NCI-H2081 (cell line): ENCODE data around the gene SND1.

Source experiments
- DNase-seq, 2 experiments: peaks; one replicate each; lab custom pipeline; 2025; lab: John Stamatoyannopoulos, UW

The SND1 gene

GRCh38 chr7:128115821-128116723, 464.1 kb downstream of the SND1 start:
- no peak for DNase-seq

GRCh38 chr7:128116740-128117139, 464.7 kb downstream of the SND1 start:
- DNase-seq, result no peak

GRCh38 chr7:128117691-128118090, 465.7 kb downstream of the SND1 start:
- no peak for DNase-seq

DNA sequence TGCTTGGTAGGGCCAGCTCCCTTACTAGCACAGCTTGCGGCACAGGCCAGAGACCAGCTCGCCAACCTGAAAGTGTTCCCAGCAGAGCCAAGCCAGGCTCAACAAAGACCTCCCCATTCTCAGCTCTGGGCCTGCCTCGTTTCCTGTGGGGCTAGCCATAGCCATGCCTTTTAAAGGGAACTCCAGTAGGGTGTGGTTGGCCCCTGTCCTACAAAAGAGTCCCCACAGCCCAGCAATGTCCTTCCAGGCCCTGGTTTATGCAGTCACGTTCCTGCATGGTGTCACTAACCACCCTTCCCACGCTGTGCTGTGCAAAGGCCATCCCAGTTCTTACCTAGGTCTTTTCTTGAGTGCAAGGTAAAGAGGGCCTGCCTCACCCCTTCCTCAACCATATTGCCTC, 467.0 kb downstream of the SND1 start:
- DNase-seq, result no peak

DNA sequence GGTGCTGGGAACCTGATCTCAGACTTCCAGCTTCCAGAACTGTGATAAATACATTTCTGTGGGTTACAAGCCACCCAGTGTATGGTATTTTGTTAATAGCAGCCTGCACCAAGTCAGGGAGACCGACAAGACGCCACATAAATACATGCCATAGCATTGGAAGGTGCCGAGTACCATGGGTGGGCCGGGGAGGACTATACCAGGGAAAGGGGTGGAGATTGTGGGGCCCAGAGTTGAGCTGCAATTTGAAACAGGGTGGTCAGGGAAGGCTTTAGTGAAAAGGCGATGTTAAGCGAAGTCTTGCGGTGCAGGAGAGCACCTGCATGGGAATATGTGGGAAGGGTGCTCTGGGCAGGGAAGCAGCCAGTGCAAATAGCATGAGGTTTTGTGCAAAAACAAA, 468.1 kb downstream of the SND1 start:
- no peak for DNase-seq

DNA sequence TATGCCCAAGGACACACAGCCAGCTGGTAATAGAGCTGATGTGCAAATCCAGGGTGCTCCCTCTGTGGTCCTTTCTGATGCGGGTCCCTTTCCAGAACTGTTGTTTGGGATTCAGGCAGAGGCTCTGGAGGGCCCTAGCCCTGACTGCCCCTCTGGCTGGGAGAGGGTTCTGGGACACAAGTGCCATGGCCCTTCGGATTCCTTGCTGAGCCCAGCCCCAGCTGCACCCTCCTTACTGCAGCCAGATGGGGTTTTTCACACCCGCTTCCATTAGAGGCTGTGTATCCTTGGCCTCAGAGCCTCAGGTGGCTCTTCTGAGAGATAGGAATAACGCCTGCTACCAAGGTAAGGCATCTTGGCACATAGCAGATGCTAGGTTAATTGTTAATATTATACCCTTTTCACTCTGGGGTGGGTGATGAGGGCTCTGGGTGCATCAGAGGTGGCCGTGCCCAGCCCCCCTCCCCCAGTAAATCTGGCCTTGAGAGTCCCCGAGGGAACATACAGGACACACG, 469.0 kb downstream of the SND1 start:
- no peak for DNase-seq

DNA sequence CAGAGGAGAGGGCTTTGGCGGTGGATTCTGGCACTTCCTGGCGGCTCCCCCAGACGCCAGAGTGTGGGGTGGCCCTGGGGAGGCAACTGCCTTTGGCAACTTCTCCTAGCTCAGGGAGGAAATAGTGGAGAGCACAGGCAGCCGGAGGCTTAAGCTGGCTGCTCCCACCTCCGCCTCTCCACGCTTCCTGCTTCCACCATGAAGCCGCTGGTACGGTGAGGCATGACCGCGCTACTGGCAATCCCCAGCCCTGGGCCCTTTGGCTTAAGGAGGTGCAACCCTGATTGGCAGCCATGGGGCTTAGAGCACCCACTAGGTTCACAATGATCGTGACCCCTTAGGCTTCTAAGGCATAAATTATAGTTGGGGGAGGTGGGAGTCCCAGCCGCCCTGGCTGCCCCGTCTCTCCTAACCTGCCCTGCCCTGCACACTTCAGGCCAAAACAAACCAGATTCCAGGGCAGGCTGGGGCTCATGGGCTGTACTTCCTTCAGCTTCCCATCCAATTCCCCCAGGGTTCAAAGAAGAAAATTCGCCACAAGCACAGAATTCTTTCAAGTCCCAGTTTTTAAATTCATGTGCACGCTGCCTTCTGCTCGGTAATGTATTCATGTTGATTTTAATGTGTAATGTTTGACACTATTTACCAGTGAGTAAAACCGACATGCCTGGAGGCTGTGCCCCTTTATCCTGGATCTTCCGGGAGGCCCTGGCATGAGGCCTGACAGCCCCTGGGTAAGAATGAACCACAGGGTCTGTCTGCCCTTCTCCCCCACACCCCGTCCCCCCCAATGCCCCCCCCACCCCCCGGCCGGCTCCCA, 469.9 kb downstream of the SND1 start:
- no peak for DNase-seq

DNA sequence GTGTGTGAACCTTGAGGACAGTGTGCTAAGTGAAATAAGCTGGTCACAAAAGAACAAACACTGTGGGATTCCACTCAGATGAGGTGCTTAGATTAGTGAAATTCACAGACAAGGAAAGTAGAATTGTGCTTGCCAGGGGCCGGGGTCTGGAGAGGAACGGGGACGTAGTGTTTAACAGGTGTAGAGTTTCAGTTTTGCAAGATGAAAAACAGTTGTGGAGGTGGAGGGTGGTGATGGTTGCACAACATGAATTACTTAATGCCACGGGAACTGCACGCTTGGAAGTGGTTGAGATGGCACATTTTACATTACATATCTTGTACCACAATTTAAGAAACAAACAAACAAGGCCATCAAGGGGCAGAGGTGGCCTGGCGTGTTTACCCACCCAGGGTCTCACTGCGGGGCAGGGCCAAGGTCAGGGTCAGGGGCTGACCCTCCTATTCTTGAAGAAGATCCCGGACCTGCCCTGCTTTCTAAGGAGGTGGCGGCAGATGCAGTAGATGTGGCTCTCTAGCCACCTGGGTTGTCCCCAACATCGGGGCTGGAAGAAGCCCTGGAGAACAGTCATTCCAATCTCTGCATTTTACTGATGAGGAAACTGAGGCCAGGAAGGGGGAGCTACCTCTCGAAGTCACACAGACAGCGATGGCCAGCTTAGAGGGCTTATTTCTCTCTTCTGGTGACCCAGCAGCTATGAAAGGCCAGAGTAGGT, 470.7 kb downstream of the SND1 start:
- DNase-seq, result no peak

GRCh38 chr7:128123291-128124037, 471.5 kb downstream of the SND1 start:
- no peak for DNase-seq

- no peak for DNase-seq
Observed at GRCh38 chr7:128124786-128125185, 472.8 kb downstream of the SND1 start.

- DNase-seq, result no peak
Observed at GRCh38 chr7:128125816-128126215, 473.8 kb downstream of the SND1 start.

GRCh38 chr7:128128401-128128800, 476.4 kb downstream of the SND1 start:
- no peak for DNase-seq

- DNase-seq, result no peak
Observed at GRCh38 chr7:128129224-128129864, 477.4 kb downstream of the SND1 start.

DNA sequence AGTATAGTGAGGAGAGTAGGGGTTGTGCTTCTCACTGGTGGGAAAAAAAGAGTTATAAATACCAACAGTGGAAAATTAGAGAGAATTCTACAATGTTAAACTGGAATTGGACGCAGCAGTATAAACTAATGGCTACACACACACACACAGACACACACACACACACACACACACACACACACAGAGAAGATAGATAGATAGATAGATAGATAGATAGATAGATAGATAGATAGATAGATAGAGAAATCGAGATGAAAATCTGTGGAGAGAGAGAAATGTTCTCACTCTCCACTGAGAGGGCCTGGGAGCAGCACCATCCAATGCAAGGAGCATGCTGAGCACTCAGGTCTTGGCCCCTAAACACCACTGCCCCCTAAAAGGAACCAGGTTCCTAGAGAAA, 479.1 kb downstream of the SND1 start:
- no peak for DNase-seq

DNA sequence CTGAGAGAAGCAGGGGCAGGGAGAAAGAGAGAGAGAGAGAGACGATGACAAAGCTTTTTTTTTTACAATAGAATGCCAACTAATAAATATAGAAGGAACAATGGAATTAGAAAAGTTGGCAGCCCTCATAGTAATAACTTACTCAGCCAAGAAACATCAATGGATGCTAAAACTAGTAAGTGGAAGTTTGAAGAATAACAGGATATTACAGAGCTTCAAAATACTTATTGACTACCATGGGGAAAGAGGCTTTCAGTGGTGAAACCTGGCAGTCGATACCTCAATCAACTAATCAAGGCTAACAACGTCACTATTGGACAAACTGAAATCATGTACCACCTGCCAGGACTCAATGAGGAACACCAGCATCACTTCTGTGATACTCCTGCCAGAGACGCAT, 479.7 kb downstream of the SND1 start:
- no peak for DNase-seq

DNA sequence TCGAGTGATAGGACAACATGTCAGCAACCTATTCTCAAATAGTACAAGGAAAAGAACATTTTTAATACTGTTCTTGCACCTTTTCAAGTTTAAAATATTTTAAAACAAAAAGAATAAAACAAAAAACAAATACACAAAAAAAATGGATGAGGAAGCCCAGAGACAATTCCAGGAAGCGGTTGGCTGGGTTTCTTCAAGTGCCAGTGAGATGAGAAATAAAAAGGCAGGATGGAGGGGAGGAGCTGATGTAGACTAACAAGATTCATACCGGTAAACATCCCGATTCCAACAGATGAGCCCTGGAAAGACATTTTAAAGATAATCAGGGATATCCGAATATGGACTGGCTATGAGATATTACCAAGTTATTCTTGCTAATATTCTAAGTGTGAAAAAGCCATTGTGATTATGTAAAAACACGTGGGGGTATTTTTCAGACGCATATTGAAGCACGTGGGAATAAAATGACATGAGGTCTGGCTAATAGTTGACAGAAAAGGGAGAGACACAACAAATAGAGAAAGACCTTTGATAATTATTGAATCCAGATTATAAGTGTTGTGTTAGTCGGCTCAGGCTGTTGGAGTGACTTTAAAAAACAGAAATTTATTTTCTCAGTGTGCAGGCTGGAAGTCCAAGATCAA, 480.6 kb downstream of the SND1 start:
- no peak for DNase-seq

GRCh38 chr7:128135159-128135514, 483.1 kb downstream of the SND1 start:
- peak in 1 of 2 experiments; percentile 17 for DNase-seq

DNA sequence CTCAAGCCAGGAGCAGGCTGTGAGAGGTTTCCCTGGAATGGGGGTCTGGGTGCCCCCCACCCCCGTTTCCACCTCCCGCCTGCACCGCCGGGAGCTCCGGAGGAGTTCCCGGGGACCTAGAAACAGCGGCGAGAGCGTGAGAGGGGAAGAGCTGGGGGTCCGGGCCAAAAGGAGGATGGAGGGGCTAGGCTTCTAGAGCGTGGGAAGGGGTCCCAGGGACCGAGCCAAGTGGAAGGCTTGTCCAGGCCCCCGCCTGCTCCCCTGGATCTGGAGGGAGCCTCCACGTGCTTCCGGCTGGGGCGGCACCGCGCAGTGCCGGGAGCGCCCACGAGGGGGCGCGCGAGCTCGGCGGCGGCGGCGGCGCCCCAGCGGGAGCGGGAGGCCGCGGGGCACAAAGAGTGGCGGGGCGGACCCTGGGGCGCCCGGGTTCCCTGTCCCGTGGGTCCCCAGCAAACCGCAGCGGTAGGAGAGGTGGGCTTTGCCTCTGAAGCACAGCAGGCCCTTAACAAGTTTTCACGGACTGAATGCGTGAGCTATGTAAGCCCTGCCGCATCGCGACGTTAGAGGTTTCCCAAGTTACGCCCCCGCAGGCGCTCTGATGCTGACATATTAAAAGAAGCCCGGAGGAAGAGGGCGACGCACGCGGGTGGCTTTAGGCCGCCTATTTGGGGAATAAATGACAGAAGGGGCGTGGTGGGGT, 483.7 kb downstream of the SND1 start:
- peak; percentile 29 to 73 for DNase-seq

DNA sequence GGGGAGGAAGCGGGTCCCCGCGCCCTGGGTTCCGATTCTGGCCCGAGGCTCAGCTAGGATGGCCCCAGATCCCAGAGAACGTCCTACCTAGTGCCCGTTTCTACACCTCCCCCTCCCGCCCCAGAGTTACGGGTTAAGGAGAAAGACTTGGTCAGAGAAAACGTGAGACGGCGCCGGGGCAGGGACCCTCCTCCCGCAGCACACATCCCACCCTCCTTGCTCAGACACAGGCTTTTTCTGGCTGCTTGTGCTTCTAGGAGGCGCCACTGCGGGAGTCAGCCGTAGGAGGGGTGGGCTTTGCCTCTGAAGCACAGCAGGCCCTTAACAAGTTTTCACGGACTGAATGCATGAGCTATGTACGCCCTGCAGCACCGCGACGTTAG, 484.2 kb downstream of the SND1 start:
- DNase-seq, result no peak

- DNase-seq, result no peak
Observed at GRCh38 chr7:128137181-128137580, 485.2 kb downstream of the SND1 start.
